Subcutaneous adipose tissue (tissue), 4 donors: Measurements from ENCODE around the gene GRWD1. TPM values are rescaled to one million over a fixed set of nuclear protein-coding genes. Genes with fewer than 3 reads are reported as not detected.

ENCODE experiments used
- CTCF ChIP-seq: fragments of 450-650 bp; IDR thresholded peaks from one replicate; pipeline ENCODE4 v1.5.1; 2016; ENCODE audit warnings: low read depth, mild to moderate bottlenecking, control low read depth, antibody characterized with exemption, moderate library complexity
- total RNA-seq, 4 donors: library from RNA; depleted of rRNA; stranded (reverse); fragments of >200 nt; gene quantifications; one replicate each; pipeline ENCODE4 v1.1.0, GENCODE V29; 2016

GRWD1 gene
- total RNA-seq, 4 donors from 2014 or later, result 14.4 to 29.0 (median 24.9) TPM

- TF ChIP-seq CTCF, result no peak
Observed at GRCh38 chr19:48400018-48400742, 45.6 kb upstream of the GRWD1 start.

- TF ChIP-seq CTCF, result no peak
Observed at GRCh38 chr19:48401287-48401686, 44.5 kb upstream of the GRWD1 start.

GRCh38 chr19:48403606-48404005, 42.2 kb upstream of the GRWD1 start:
- TF ChIP-seq CTCF, result no peak

- no peak for TF ChIP-seq CTCF
Observed at GRCh38 chr19:48405010-48405659, 40.6 kb upstream of the GRWD1 start.

- no peak for TF ChIP-seq CTCF
Observed at GRCh38 chr19:48405850-48406249, 39.9 kb upstream of the GRWD1 start.

GRCh38 chr19:48413879-48414587, 31.8 kb upstream of the GRWD1 start:
- TF ChIP-seq CTCF, result no peak

GRCh38 chr19:48415395-48415794, 30.4 kb upstream of the GRWD1 start:
- no peak for TF ChIP-seq CTCF
